ENCODE data around the gene ERC2.

ERC2 gene

DNA sequence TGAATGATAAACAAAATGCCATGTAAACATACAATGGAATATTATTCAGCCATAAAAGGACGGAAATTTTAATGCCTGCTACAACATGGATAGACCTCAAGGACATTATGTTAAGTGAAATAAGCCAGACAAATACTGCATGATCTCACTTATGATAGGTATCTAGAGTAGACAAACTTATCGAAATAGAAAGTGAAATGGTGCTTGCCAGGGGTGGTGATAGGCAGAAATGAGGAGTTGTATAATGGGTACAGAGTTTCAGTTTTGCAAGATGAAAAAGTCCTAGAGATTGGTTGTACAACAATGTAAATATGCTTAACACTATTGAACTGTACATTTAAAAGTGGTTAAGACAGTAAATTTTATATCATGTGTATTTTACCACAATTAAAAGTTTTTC, 287.8 kb downstream of the ERC2 start:
- DNase-seq = no peak

- no peak for DNase-seq
Measured at GRCh38 chr3:56173601-56174000, 294.7 kb downstream of the ERC2 start.

DNA sequence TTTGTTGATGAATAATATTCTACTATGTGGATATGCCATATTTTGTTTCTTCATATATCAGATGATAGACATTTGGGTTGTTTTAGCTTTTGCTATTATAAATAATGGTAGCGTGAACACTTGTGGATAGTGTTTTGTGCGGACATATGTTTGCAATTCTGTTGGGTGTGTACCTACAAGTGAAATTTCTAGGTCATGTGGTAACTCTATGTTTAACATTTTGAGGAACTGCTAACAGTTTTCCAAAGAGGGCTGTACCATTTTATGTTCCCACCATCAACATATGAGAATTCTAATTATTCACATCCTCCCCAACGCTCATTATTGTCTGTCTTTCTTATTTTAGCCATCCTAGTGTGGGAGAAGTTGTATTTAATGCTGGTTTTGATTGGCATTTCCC, 303.8 kb downstream of the ERC2 start:
- no peak for DNase-seq

- DNase-seq = no peak
Measured at GRCh38 chr3:56157693-56158362, 310.4 kb downstream of the ERC2 start.

- DNase-seq = no peak
Measured at GRCh38 chr3:56154297-56154696, 314.0 kb downstream of the ERC2 start.

DNA sequence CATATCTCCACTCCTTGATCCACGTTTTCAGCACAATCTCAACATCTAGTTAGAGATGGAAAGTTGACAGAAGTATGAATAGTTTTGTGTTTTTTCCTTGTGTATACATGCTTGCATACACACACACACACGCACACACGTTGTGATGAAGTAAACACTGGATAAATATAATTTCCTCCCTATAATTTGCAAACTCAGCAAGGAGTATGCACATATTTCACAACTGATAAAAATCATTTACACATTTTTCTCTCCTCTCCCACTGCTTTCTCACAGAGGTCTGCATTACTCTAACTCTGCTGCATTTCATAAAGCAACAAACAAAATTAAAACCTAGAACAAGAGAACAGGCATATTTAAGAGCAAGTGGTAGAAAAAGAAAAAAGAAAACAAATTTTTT, 320.9 kb downstream of the ERC2 start:
- no peak for DNase-seq

- no peak for DNase-seq
Measured at GRCh38 chr3:56145410-56145809, 322.9 kb downstream of the ERC2 start.

- DNase-seq = no peak
Measured at GRCh38 chr3:56144805-56145204, 323.5 kb downstream of the ERC2 start.

DNA sequence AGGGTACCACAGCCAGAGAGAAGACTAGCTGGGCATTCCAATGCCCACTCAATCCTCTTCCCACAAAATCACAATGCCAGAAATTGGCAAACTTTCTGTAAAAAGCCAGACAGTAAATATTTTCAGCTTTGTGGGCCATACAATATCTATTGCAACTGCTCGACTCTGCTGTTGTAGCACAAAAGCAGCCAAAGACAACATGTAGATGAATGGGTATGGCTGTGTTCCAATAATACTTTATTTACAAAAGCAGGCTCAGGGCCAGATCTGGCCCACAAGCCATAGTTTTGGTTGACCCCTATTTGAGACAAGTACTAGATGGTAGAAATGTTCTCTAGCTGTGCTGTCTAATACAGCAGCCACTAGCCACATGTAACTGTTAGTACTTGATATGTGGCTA, 330.9 kb downstream of the ERC2 start:
- no peak for DNase-seq

- no peak for DNase-seq
Measured at GRCh38 chr3:56136514-56136913, 331.8 kb downstream of the ERC2 start.

DNA sequence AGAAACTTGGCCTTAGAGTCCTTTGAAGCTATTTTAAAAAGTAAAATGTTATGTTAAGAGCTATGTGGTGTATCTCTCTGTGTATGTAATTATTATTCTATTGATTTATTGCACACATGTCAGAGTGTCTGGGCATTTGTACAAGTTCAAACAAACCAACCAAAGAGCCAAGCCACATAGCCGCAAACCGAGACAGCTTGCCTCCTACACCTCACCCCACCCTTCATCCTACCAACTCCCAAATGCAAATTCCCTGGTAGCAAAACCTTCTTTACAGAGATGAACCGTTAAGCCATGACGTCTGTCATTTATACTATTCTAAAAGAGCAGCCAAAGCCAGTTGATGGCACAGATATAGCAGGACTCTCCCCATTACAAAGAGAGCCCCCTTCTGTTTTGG, 332.3 kb downstream of the ERC2 start:
- DNase-seq = no peak

DNA sequence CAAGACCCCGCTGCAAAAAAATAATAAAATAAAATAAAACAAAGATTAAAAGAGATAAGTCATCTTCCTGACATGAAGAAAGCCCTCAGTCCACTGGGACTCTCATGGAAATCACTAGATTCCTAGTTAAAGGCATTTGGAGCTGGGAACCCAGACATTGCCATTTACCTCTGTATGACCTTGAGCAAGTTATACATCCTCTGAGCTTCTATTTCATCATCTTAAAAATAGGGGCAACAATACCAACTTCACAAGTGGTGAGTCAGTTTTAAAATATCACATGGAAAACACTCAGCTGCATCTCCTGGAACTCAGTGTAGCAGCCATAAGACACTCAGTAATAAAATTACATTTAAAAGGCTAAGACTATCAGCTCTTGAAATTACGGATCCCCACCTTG, 334.8 kb downstream of the ERC2 start:
- DNase-seq = no peak

- no peak for DNase-seq
Measured at GRCh38 chr3:56132762-56133161, 335.5 kb downstream of the ERC2 start.

- no peak for DNase-seq
Measured at GRCh38 chr3:56131974-56132590, 336.2 kb downstream of the ERC2 start.

DNA sequence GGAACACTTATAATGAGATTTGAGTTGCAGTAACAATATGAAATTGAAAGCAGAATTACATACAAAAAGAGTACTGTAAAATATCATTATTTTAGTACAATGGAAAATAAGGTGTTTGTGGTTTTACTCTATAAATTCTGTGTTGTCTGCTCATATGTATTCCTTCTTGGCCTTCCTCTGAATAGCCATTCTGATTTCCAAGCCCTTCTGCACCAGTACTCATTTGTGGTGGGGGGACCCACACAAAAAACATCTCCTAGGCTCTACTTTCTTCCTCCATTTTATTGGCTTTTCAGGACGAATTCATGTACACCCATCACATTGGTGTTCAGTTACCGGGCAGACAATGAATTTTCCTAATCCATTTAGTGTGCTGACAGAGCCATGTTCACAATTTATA, 338.2 kb downstream of the ERC2 start:
- DNase-seq = no peak

DNA sequence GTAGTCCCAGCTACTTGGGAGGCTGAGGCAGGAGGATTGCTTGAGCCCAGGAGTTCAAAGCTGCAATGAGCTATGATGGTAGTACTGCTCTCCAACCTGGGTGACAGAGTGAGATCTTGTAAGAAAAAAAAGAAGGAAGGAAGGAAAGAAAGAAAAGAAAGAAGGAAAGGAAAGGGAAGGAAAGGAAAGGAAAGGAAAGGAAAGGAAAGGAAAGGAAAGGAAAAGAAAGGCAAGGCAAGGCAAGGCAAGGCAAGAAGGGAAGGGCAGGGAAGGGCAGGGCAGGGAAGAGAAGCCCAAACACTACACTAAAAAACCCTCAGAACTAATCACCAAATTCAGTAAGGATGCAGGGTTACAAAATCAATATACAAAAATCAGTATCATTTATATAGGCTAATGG, 341.6 kb downstream of the ERC2 start:
- DNase-seq = no peak

DNA sequence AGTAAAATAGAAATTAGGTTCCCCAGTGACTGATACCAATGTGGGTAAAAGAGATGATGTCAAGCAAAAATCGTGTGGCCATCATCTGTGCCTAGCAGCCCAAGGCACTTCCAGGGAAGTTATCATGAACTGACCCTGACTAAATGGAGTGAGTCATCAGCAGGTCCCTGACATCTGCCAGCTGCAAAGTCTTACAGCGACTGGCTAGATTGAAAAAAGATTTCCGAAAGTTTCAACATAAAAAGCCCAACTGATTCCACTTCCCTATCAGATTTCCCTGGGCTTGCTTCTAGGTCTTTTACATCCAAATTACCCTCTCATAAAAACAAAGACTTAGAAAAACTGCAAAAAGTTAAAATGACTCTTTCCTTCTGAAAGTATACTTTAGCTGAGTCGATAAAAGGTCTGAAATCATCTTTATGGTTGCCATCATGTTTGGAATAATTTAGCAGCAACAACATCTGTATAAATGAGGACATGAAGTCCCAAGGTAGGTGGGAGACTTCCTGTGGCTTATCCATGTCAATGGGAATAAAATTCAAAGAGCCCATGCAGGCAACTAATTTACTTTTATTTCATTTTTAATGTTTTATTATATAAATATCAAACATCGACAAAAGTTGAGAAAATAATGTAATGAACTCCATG, 342.8 kb downstream of the ERC2 start:
- DNase-seq = no peak

- no peak for DNase-seq
Measured at GRCh38 chr3:56124546-56124945, 343.7 kb downstream of the ERC2 start.

- no peak for DNase-seq
Measured at GRCh38 chr3:56123487-56123886, 344.8 kb downstream of the ERC2 start.

DNA sequence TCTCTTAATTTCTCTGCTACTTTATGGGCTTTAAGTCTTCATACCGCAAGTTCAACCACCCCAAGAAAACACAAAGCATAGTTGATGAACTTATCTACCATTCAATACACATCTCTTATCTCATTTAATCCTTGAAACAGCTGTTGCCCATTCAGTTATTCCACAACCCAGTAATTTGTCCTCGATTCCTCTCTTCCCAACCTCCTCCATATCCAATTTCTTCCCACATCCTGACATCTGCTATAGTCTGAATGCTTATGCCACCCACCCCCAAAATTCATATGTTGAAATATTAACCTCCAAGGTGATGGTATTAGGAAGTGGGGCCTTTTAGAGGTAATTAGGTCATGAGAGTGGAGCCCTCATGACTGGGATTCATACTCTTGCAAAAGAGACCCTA, 345.4 kb downstream of the ERC2 start:
- no peak for DNase-seq

- DNase-seq = no peak
Measured at GRCh38 chr3:56121716-56122115, 346.6 kb downstream of the ERC2 start.

GRCh38 chr3:56119575-56120349, 348.5 kb downstream of the ERC2 start:
- no peak for DNase-seq

- DNase-seq = no peak
Measured at GRCh38 chr3:56118968-56119367, 349.3 kb downstream of the ERC2 start.

DNA sequence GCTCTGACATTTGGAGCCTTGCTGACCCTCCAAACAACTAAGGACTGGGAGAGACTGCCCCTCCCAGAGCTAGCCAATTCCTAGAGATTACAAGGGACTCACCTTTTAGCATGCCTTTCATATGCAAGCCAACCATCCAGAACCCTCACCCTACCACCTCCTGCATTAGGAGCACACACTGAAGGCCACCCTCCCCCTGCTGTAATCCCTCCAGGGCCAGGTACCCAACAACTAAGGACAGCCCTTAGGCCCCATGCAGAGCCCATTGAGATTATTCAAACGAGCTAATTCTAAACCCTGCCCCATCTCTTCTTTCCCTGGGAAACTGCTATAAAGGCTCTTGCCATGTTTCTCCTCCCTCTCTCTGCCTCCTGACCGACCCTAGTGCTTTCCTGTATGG, 352.6 kb downstream of the ERC2 start:
- no peak for DNase-seq

Data from CD4-positive, alpha-beta T cell treated with Interleukin-17A for 4 hours (primary cell).